Right atrium auricular region (tissue), 2 donors: ENCODE results near the gene MNDA. TPM values are rescaled to one million over a fixed set of nuclear protein-coding genes. Genes with fewer than 3 reads are reported as not detected.

Experiments
- DNase-seq: peaks from one replicate; pipeline ENCODE4 v3.0.0-alpha.2; 2019; ENCODE audit warnings: low spot score
- H3K27ac ChIP-seq, 2 donors: fragments of 200-600 bp; sonication (generic); 1 replicate in 1 of 2; 2 replicates in 1 of 2; pipeline ENCODE4 v1.5.1; 2016 to 2019
- H3K27me3 ChIP-seq, 2 donors: fragments of 200-600 bp; sonication (generic); one replicate each; pipeline versions ENCODE4 v1.5.1 to v1.6.0; 2017 to 2019
- H3K36me3 ChIP-seq: fragments of 200-600 bp; sonication (generic); one replicate; pipeline ENCODE4 v1.5.1; 2016
- H3K4me1 ChIP-seq, 2 donors: fragments of 200-600 bp; sonication (generic); one replicate each; pipeline versions ENCODE4 v1.5.1 to v1.6.0; 2017 to 2019
- H3K4me3 ChIP-seq, 2 donors: fragments of 200-600 bp; sonication (generic); 1 replicate in 1 of 2; 2 replicates in 1 of 2; pipeline ENCODE4 v1.5.1; 2017 to 2019; ENCODE audit warnings: mild to moderate bottlenecking in 1 of 2, moderate library complexity in 1 of 2
- H3K9me3 ChIP-seq, 2 donors: fragments of 200-600 bp; sonication (generic); one replicate each; pipeline ENCODE4 v1.5.1; 2019
- CTCF ChIP-seq, 2 donors: fragments of 200-600 bp; sonication (generic); IDR thresholded peaks; one replicate each; pipeline ENCODE4 v1.5.1; 2019; ENCODE audit warnings: antibody characterized with exemption in 2 of 2
- total RNA-seq, 2 donors: library from RNA; depleted of rRNA; stranded (reverse); fragments of >200 nt; gene quantifications; one replicate each; pipeline ENCODE4 v1.1.0, GENCODE V29; 2016

Gene MNDA
- total RNA-seq, 2 donors from 2014 or later, result 2.3 to 5.9 TPM

GRCh38 chr1:158893654-158894053, 62.5 kb downstream of the MNDA start:
- Histone ChIP-seq H3K36me3 (no peaks in the 10 kb centered on the region), H3K27me3 (no peaks in the 10 kb centered on the region), H3K4me1 (no peaks in the 10 kb centered on the region), H3K27ac (no peak overlapping the region), H3K9me3 (peaks cover 0 to 9% of the 10 kb centered on the region in 2 donors), H3K4me3 (no peak overlapping the region)
- no peak for TF ChIP-seq CTCF (IDR thresholded peaks at IDR 0.05)
- DNase-seq, result no peak

- Histone ChIP-seq H3K27ac (no peak overlapping the region), H3K4me1 (no peaks in the 10 kb centered on the region), H3K27me3 (no peaks in the 10 kb centered on the region), H3K36me3 (no peaks in the 10 kb centered on the region), H3K4me3 (no peak overlapping the region), H3K9me3 (peaks cover 0 to 9% of the 10 kb centered on the region in 2 donors)
- no peak for TF ChIP-seq CTCF (IDR thresholded peaks at IDR 0.05)
- DNase-seq, result no peak
These were observed 67.6 kb downstream of the MNDA start for GRCh38 chr1:158898722-158899121.

Other genes starting within 250 kb of the MNDA start
- gene OR10Z1, start 226.1 kb upstream of the MNDA start, total RNA-seq, result not detected
- gene SPTA1, start 144.6 kb upstream of the MNDA start, total RNA-seq, result under 1 TPM in 1 of 2 donors, not detected in 1; 0.16 TPM
- not detected for gene OR6K2, start 130.7 kb upstream of the MNDA start, total RNA-seq
- gene OR6K3, start 110.6 kb upstream of the MNDA start, total RNA-seq, result not detected
- gene OR6K6, start 76.6 kb upstream of the MNDA start, total RNA-seq, result not detected
- gene OR6N1, start 59.2 kb upstream of the MNDA start, total RNA-seq, result not detected
- gene OR6N2, start 50.1 kb upstream of the MNDA start, total RNA-seq, result not detected
- under 1 TPM in 1 of 2 donors, not detected in 1; 0.63 TPM for gene PYHIN1, start 100.2 kb downstream of the MNDA start, total RNA-seq
- gene IFI16, start 178.6 kb downstream of the MNDA start, total RNA-seq, result 10 to 100 TPM; 31.1 to 41.2 TPM
- gene AIM2, start 245.4 kb downstream of the MNDA start, total RNA-seq, result not detected